ENCODE measurements around the gene KISS1R.

GRCh38 chr19:934197-934840 is 17.2 kb downstream of the KISS1R start:
- TF ChIP-seq, protein P1, sequence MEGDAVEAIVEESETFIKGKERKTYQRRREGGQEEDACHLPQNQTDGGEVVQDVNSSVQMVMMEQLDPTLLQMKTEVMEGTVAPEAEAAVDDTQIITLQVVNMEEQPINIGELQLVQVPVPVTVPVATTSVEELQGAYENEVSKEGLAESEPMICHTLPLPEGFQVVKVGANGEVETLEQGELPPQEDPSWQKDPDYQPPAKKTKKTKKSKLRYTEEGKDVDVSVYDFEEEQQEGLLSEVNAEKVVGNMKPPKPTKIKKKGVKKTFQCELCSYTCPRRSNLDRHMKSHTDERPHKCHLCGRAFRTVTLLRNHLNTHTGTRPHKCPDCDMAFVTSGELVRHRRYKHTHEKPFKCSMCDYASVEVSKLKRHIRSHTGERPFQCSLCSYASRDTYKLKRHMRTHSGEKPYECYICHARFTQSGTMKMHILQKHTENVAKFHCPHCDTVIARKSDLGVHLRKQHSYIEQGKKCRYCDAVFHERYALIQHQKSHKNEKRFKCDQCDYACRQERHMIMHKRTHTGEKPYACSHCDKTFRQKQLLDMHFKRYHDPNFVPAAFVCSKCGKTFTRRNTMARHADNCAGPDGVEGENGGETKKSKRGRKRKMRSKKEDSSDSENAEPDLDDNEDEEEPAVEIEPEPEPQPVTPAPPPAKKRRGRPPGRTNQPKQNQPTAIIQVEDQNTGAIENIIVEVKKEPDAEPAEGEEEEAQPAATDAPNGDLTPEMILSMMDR (IDR thresholded peaks at IDR 0.05): no peak
- TF ChIP-seq POLR2A (IDR thresholded peaks at IDR 0.05): no peak
